ENCODE results near the gene TRAPPC10.
"Not testable (repeated sequence)": the region's sequence is repeated elsewhere in the genome, so short reads cannot be mapped to it uniquely, and the experiment has no call there.

DNA sequence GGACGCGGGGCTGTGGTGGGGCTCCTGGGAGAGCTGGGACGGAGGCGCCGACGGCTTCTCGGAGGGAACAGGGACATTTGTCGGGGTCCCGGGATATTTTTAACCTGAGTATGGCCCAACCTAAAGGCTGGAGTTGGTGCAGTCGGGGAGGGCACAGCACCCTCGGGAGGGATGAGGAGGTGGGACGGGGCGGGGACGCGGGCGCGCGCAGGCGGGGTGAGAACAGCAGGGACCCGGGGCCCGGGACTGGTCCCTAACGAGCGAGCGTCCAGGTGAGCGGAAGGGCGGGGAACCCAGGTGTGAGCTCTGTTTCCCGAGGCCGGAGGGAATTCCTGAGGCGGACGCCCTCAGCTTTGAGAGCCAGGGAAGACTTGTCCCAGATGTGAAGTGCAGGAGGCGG, 95.5 kb downstream of the TRAPPC10 start:
- TF ChIP-seq, protein P1, sequence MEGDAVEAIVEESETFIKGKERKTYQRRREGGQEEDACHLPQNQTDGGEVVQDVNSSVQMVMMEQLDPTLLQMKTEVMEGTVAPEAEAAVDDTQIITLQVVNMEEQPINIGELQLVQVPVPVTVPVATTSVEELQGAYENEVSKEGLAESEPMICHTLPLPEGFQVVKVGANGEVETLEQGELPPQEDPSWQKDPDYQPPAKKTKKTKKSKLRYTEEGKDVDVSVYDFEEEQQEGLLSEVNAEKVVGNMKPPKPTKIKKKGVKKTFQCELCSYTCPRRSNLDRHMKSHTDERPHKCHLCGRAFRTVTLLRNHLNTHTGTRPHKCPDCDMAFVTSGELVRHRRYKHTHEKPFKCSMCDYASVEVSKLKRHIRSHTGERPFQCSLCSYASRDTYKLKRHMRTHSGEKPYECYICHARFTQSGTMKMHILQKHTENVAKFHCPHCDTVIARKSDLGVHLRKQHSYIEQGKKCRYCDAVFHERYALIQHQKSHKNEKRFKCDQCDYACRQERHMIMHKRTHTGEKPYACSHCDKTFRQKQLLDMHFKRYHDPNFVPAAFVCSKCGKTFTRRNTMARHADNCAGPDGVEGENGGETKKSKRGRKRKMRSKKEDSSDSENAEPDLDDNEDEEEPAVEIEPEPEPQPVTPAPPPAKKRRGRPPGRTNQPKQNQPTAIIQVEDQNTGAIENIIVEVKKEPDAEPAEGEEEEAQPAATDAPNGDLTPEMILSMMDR (conservative IDR thresholded peaks at IDR 0.05; ENCODE audit: low read length) = not testable (repeated sequence)
- TF ChIP-seq EZH2phosphoT487 (IDR thresholded peaks at IDR 0.05; ENCODE audit: borderline replicate concordance) = not testable (repeated sequence)
